ENCODE results near the gene POLG2.

GRCh38 chr17:64470625-64471024 is 26.2 kb downstream of the POLG2 start:
- TF ChIP-seq USF2 (IDR thresholded peaks at IDR 0.05; ENCODE audit: borderline replicate concordance, low read depth, low read length) (no peak), POLR2A (IDR thresholded peaks at IDR 0.05; ENCODE audit: low read depth, low read length) (no peak)

All from GM12878 (cell line).